ENCODE data around the gene C9orf72. TPM values are rescaled to one million over a fixed set of nuclear protein-coding genes. Genes with fewer than 3 reads are reported as not detected.

Gene C9orf72
- total RNA-seq, 2 donors from 2014 or later = 19.4 to 25.6 TPM

DNA sequence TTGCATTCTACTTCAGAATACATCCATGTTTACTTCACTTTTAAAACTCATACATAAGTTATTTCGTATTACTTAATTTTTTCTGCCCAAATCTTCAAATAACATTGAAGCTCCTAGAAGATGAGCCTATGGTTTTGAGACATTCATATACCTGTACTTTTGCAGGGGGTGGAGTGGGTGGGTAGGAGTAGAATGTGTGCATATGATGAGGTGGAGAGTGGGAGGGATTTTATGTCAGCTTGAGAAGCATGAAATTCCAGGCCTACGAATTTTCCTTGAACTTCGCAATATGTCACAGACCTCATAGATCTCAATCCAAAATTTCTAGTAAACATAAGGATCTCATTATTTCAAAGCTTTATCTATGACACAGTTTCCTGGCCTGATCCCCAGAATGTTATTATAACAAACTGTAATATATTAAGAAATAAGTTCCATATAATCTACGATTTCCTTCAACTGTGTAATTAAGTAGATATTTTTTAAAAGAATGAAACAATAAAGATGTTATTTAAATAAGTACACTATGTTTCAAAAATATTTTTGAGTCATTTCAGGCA, 24.0 kb downstream of the C9orf72 start:
- H3K4me3 ChIP-seq = no peak overlapping the region

GRCh38 chr9:27548055-27548741, 25.1 kb downstream of the C9orf72 start:
- Histone ChIP-seq H3K27ac (no peak overlapping the region), H3K36me3 (no peaks in the 10 kb centered on the region)
- peak; percentile 72 for ATAC-seq (ENCODE audit: insufficient number of reproducible peaks, low FRiP score, low read depth)

More for the DNA sequence above, 24.0 kb downstream of the C9orf72 start:
- Histone ChIP-seq H3K9me3 (no peaks in the 10 kb centered on the region), H3K27ac (no peak overlapping the region), H3K27me3 (replicated peaks; ENCODE audit: insufficient read depth) (no peaks in the 10 kb centered on the region), H3K4me1 (ENCODE audit: control insufficient read depth in 1 of 2, low read depth in 2 of 2) (no peaks in the 10 kb centered on the region), H3K36me3 (no peaks in the 10 kb centered on the region)
- TF ChIP-seq CTCF (IDR thresholded peaks at IDR 0.05) = no peak
- ATAC-seq (ENCODE audit: insufficient number of reproducible peaks, low FRiP score, low read depth) = no peak
- no peak for DNase-seq (ENCODE audit: low spot score)

DNA sequence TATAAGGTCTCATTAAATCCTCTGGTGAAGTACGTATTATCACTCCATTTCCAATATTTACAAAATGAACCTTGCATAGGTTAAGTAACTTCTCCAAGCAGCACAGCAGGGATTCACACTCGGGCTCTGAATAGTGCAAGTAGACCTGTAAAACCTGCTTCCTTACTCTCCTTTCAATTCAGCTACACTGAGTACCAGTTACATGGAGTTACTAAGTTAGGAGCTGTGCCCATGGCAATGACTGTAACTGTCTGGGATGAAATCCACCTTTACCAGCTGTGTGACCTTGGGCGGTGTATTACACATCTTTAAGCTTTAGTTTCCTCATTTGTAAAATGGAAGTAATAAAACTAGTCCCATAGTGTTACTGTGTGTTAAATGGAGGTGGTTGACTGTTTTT, 27.8 kb downstream of the C9orf72 start:
- DNase-seq (ENCODE audit: low spot score) (no peak), ATAC-seq (ENCODE audit: insufficient number of reproducible peaks, low FRiP score, low read depth) (no peak)
- Histone ChIP-seq H3K27ac (no peak overlapping the region), H3K9me3 (no peaks in the 10 kb centered on the region), H3K27me3 (replicated peaks; ENCODE audit: insufficient read depth) (no peaks in the 10 kb centered on the region), H3K36me3 (no peaks in the 10 kb centered on the region), H3K4me1 (ENCODE audit: control insufficient read depth in 1 of 2, low read depth in 2 of 2) (peaks cover 10 to 23% of the 10 kb centered on the region in 2 donors), H3K4me3 (no peak overlapping the region)
- no peak for TF ChIP-seq CTCF (IDR thresholded peaks at IDR 0.05)

More at GRCh38 chr9:27548055-27548741, 25.1 kb downstream of the C9orf72 start:
- TF ChIP-seq CTCF (IDR thresholded peaks at IDR 0.05) = peak; percentile 46
- Histone ChIP-seq H3K27me3 (replicated peaks; ENCODE audit: insufficient read depth) (no peaks in the 10 kb centered on the region), H3K4me1 (ENCODE audit: control insufficient read depth in 1 of 2, low read depth in 2 of 2) (no peaks in the 10 kb centered on the region), H3K4me3 (no peak overlapping the region), H3K9me3 (no peaks in the 10 kb centered on the region)
- no peak for DNase-seq (ENCODE audit: low spot score)

- Histone ChIP-seq H3K27ac (no peak overlapping the region), H3K27me3 (replicated peaks; ENCODE audit: insufficient read depth) (no peaks in the 10 kb centered on the region), H3K4me1 (ENCODE audit: control insufficient read depth in 1 of 2, low read depth in 2 of 2) (peaks cover 27 to 46% of the 10 kb centered on the region in 2 donors), H3K4me3 (no peak overlapping the region), H3K9me3 (no peaks in the 10 kb centered on the region), H3K36me3 (no peaks in the 10 kb centered on the region)
- no peak for TF ChIP-seq CTCF (IDR thresholded peaks at IDR 0.05)
- ATAC-seq (ENCODE audit: insufficient number of reproducible peaks, low FRiP score, low read depth) (no peak), DNase-seq (ENCODE audit: low spot score) (no peak)
Observed at GRCh38 chr9:27542508-27542907, 30.8 kb downstream of the C9orf72 start.

- Histone ChIP-seq H3K9me3 (no peaks in the 10 kb centered on the region), H3K27ac (no peak overlapping the region), H3K4me3 (no peak overlapping the region), H3K36me3 (no peaks in the 10 kb centered on the region), H3K27me3 (replicated peaks; ENCODE audit: insufficient read depth) (no peaks in the 10 kb centered on the region), H3K4me1 (ENCODE audit: control insufficient read depth in 1 of 2, low read depth in 2 of 2) (peaks cover 31 to 53% of the 10 kb centered on the region in 2 donors)
- ATAC-seq (ENCODE audit: insufficient number of reproducible peaks, low FRiP score, low read depth) (no peak), DNase-seq (ENCODE audit: low spot score) (no peak)
- TF ChIP-seq CTCF (IDR thresholded peaks at IDR 0.05) = no peak
Observed at GRCh38 chr9:27541740-27542139, 31.5 kb downstream of the C9orf72 start.

All from thoracic aorta (tissue), 2 donors.